Glutamatergic neuron (in vitro differentiated cells): ENCODE results near the gene NOP56. TPM values are rescaled to one million over a fixed set of nuclear protein-coding genes. Genes with fewer than 3 reads are reported as not detected.

Experiments
- DNase-seq: peaks from one replicate; pipeline ENCODE4 v3.0.0; 2022
- H3K27ac Mint-ChIP-seq: one replicate; pipeline ENCODE4 v1.8.0; 2020; ENCODE audit warnings: mild to moderate bottlenecking, mixed read lengths, inconsistent platforms; ENCODE audit not compliant: unreplicated experiment
- H3K27me3 Mint-ChIP-seq: one replicate; pipeline ENCODE4 v1.8.0; 2020; ENCODE audit warnings: mild to moderate bottlenecking, moderate library complexity, mixed read lengths, inconsistent platforms; ENCODE audit not compliant: unreplicated experiment
- H3K36me3 Mint-ChIP-seq: one replicate; pipeline ENCODE4 v1.8.0; 2020; ENCODE audit warnings: mild to moderate bottlenecking, mixed read lengths, inconsistent platforms; ENCODE audit not compliant: unreplicated experiment
- H3K4me1 Mint-ChIP-seq: one replicate; pipeline ENCODE4 v1.8.0; 2020; ENCODE audit warnings: mild to moderate bottlenecking, low read depth, mixed read lengths, inconsistent platforms; ENCODE audit not compliant: unreplicated experiment
- H3K4me3 Mint-ChIP-seq: one replicate; pipeline ENCODE4 v1.8.0; 2020; ENCODE audit warnings: mild to moderate bottlenecking, mixed read lengths, inconsistent platforms; ENCODE audit not compliant: unreplicated experiment
- H3K9me3 Mint-ChIP-seq: one replicate; pipeline ENCODE4 v1.8.0; 2020; ENCODE audit warnings: mild to moderate bottlenecking, moderate library complexity, mixed read lengths, inconsistent platforms; ENCODE audit not compliant: unreplicated experiment
- total RNA-seq: library from RNA; stranded (reverse); fragmentation: NEBNext Ultra II Directional; extraction: Animal tissue kit (Norgen Biotek cat#: 25700); gene quantifications from one replicate; pipeline ENCODE4 v1.2.1, GENCODE V29; 2021; ENCODE audit not compliant: unreplicated experiment
- TF ChIP-seq, protein P1 (sequence below): fragments of 200-600 bp; sonication (generic); IDR thresholded peaks from one replicate; pipeline ENCODE4 v1.5.0; 2021; ENCODE audit not compliant: partially characterized antibody, unreplicated experiment

NOP56 gene
- total RNA-seq, 1 donor from 2014 or later, result 185 TPM

DNA sequence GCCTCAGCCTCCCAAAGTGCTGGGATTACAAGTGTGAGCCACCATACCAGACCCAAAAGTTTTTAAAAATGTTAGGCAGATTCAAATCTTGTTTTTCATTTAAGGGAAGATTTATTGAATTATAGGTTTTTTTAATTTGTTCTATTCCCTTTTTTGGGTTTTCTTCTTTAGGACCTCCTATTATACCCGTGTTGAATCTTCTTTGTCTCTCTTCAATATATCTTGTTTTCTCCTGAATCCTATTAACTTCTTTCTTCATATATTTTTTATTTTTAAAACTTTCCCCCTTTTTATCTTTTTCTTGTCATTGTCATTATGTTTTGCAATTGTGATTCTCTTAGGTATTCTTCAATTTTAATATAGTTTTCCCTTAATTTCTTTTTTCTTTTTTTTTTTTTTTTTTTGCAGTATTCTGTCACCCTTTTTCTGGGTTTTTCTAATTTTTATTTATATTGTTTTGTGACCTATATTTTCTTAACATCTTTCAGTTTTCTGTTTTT is 45.9 kb upstream of the NOP56 start:
- DNase-seq, result no peak
- Mint-ChIP-seq H3K4me3 (no peak overlapping the region), H3K9me3 (peaks cover 5% of the 10 kb centered on the region), H3K4me1 (peaks cover 8% of the 10 kb centered on the region), H3K36me3 (peaks cover 16% of the 10 kb centered on the region), H3K27me3 (peaks cover 2% of the 10 kb centered on the region), H3K27ac (no peak overlapping the region)
- TF ChIP-seq, protein P1, sequence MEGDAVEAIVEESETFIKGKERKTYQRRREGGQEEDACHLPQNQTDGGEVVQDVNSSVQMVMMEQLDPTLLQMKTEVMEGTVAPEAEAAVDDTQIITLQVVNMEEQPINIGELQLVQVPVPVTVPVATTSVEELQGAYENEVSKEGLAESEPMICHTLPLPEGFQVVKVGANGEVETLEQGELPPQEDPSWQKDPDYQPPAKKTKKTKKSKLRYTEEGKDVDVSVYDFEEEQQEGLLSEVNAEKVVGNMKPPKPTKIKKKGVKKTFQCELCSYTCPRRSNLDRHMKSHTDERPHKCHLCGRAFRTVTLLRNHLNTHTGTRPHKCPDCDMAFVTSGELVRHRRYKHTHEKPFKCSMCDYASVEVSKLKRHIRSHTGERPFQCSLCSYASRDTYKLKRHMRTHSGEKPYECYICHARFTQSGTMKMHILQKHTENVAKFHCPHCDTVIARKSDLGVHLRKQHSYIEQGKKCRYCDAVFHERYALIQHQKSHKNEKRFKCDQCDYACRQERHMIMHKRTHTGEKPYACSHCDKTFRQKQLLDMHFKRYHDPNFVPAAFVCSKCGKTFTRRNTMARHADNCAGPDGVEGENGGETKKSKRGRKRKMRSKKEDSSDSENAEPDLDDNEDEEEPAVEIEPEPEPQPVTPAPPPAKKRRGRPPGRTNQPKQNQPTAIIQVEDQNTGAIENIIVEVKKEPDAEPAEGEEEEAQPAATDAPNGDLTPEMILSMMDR, result no peak

- H3K36me3 Mint-ChIP-seq, result peaks cover 13% of the 10 kb centered on the region
- TF ChIP-seq, protein P1, result no peak
- peaks cover 2% of the 10 kb centered on the region for H3K27me3 Mint-ChIP-seq
- peaks cover 5% of the 10 kb centered on the region for H3K9me3 Mint-ChIP-seq
- no peak overlapping the region for H3K4me3 Mint-ChIP-seq
- no peak overlapping the region for H3K27ac Mint-ChIP-seq
- peaks cover 9% of the 10 kb centered on the region for H3K4me1 Mint-ChIP-seq
- no peak for DNase-seq
Observed at GRCh38 chr20:2610326-2610725, 42.1 kb upstream of the NOP56 start.

DNA sequence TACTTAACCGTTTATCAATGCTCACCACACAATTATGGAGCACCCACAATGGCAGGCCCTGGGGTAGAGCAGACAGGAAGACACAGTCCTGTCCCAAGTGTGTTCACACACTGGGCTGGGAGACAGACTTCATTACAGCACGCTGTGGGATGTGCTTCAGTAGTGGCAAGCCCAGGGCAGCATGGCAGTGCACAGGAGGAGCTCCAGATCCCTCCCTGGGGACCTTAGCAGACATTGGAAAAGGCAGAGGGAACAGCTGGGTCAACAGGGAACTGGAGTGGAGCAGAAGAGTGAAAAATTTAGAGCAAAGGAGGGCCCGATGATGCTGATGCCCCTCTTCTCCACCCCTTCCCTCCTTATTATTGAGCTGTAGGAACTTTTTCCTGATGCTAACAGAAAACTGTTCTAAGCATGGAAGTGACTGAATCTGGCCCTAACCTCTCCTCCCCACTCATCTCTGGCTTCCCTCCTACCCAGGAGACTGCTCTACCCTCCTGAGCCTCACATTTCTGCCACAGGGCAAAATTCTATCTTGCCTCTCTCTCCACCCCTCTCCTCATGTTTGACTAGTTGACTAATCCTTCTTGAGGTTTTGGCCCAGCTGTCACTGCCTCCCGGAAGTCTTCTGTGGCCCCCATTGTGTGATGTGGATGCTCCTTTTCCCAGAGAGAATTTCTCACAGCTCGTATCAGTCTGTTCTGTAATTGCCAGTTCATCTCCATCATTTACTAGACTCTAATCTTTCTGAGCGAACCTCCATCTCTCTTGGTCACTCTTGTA is 41.3 kb upstream of the NOP56 start:
- peak overlapping the region; percentile 26 for H3K4me3 Mint-ChIP-seq
- H3K36me3 Mint-ChIP-seq, result peaks cover 11% of the 10 kb centered on the region
- peak overlapping the region; percentile 2 for H3K27ac Mint-ChIP-seq
- TF ChIP-seq, protein P1, result no peak
- DNase-seq, result peak; percentile 31
- H3K9me3 Mint-ChIP-seq, result peaks cover 5% of the 10 kb centered on the region
- H3K4me1 Mint-ChIP-seq, result peaks cover 9% of the 10 kb centered on the region
- H3K27me3 Mint-ChIP-seq, result peaks cover 2% of the 10 kb centered on the region

DNA sequence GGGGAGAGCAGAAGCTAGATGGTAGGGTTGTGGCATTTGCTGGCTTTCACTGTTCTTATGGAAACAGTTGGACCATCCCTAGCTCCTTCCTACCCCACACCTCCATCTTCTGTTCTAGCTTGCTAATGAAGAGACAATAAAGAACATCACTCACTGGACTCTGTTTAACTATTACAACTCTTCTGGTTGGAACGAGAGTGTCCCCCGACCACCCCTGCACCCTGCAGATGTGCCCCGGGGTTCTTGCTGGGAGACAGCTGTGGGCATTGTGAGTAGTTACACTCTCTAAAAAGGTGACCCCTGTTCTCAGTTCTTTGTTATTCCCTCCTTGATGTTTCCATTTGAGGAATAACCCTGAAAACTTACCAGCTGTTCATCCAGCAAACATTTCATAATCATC is 40.4 kb upstream of the NOP56 start:
- Mint-ChIP-seq H3K27ac (no peak overlapping the region), H3K4me3 (no peak overlapping the region), H3K9me3 (peaks cover 5% of the 10 kb centered on the region), H3K27me3 (peaks cover 2% of the 10 kb centered on the region), H3K36me3 (peaks cover 5% of the 10 kb centered on the region), H3K4me1 (peaks cover 9% of the 10 kb centered on the region)
- TF ChIP-seq, protein P1, result no peak
- DNase-seq, result no peak

DNA sequence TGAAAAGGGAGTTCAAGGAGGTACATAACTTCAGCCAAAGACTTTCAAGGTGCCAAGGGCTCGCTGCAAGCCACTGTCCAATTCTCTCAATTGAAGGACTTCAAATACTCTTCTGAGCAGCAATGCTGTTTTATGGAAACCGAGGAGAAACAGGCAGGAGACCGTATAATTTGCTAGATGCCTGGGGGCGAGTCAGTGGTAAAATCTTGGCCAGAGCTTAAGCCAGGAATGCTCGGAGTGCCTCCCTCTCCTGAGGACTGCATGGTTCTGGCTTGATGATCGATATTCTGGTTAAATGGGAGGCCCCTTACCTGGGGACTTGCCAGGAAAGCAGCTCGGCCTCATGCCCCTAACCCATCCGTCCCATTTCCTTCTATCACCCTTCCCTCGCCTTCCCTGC is 35.8 kb upstream of the NOP56 start:
- H3K27ac Mint-ChIP-seq, result no peak overlapping the region
- TF ChIP-seq, protein P1, result no peak
- peaks cover 6% of the 10 kb centered on the region for H3K36me3 Mint-ChIP-seq
- no peak overlapping the region for H3K4me3 Mint-ChIP-seq
- H3K4me1 Mint-ChIP-seq, result no peaks in the 10 kb centered on the region
- peaks cover 7% of the 10 kb centered on the region for H3K9me3 Mint-ChIP-seq
- peaks cover 4% of the 10 kb centered on the region for H3K27me3 Mint-ChIP-seq
- DNase-seq, result no peak
